ENCODE results near the gene NTM.

- TF ChIP-seq POLR2AphosphoS5 (IDR thresholded peaks at IDR 0.05), result no peak
- no peak for TF ChIP-seq CTCF (IDR thresholded peaks at IDR 0.05)
These were observed 294.4 kb downstream of the NTM start for GRCh38 chr11:131664816-131665215.

Measured in transverse colon (tissue), 4 donors.